ENCODE measurements around the gene ZBTB32. TPM values are rescaled to one million over a fixed set of nuclear protein-coding genes. Genes with fewer than 3 reads are reported as not detected.

The ZBTB32 gene
- total RNA-seq, 1 donor from 2014 or later: not detected

DNA sequence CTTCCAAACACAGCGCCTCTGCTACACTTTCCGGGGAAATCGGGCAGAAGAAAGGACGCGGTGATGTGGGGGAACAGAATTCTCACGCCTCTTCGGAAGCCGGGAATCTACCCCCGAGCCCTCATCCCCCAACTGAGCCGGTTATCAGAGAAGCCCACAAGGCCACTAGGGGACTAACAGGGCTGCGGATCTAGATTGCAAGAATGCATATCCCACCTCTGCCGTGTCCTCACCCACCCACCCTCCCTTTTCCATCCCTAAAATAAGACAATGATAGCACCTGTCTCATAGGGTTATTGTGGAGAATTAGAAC, 36.8 kb downstream of the ZBTB32 start:
- H2AFZ ChIP-seq (replicated peaks): peak overlapping the region; percentile 58
- H3K9me3 Mint-ChIP-seq: no peaks in the 10 kb centered on the region
- no peaks in the 10 kb centered on the region for H3K27me3 ChIP-seq

DNA sequence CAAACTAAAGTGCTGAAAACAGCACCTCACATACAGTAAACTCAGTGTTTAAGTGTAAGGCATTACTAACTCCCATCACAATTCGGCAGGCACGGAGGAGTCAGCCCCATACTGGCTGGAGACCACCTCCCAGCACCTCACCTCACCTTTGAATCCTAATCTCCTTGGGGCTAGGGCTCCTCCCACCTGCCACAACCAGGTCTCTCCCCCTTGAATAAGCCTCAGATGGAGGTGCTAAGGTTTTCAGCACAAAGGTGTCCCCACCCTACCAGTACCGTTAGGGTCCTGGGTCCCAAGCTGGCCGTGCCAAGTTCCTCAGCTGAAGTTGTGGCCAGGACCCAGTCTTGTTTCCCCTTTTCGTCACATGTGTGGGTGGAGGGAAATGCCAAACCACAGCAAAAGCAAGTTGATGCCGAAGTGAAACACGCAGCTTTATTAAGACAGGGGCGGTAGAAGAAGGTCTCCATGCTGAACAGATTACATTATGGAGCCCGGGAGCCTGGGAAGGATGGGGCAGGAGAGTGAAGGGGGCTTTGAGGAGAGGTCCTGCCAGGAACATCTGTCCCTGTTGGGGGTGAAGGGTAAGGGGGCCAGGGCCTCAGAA, 37.9 kb downstream of the ZBTB32 start, which contains the start of gene IGFLR1:
Gene IGFLR1 (minus strand): TSS at position 332 of the 604 bp plus-strand sequence. CDS start 1,272 bp downstream, outside the sequence.
- peak within 1 kb of the TSS; percentile 76 for H3K4me3 Mint-ChIP-seq
- Histone ChIP-seq H3F3A (ENCODE audit: low read depth) (peaks cover 46% of the 10 kb centered on the region), H3K79me2 (ENCODE audit: low read depth) (peaks cover 10% of the 10 kb centered on the region), H3K36me3 (no peaks in the 10 kb centered on the region), H3K9me3 (ENCODE audit: low read depth) (no peaks in the 10 kb centered on the region), H3K27me3 (no peaks in the 10 kb centered on the region), H3K4me2 (peak within 1 kb of the TSS; percentile 86), H3K4me1 (peaks cover 9% of the 10 kb centered on the region), H3K9ac (no peak within 1 kb of the TSS), H2AFZ (replicated peaks) (no peak within 1 kb of the TSS), H3K4me3 (peak within 1 kb of the TSS; percentile 79), H4K20me1 (ENCODE audit: low read depth) (peaks cover 17% of the 10 kb centered on the region), H3K27ac (peak within 1 kb of the TSS; percentile 81)
- peaks cover 13% of the 10 kb centered on the region for H3K27me3 Mint-ChIP-seq (ENCODE audit: insufficient read depth, low read depth)
- TF ChIP-seq, protein P1, sequence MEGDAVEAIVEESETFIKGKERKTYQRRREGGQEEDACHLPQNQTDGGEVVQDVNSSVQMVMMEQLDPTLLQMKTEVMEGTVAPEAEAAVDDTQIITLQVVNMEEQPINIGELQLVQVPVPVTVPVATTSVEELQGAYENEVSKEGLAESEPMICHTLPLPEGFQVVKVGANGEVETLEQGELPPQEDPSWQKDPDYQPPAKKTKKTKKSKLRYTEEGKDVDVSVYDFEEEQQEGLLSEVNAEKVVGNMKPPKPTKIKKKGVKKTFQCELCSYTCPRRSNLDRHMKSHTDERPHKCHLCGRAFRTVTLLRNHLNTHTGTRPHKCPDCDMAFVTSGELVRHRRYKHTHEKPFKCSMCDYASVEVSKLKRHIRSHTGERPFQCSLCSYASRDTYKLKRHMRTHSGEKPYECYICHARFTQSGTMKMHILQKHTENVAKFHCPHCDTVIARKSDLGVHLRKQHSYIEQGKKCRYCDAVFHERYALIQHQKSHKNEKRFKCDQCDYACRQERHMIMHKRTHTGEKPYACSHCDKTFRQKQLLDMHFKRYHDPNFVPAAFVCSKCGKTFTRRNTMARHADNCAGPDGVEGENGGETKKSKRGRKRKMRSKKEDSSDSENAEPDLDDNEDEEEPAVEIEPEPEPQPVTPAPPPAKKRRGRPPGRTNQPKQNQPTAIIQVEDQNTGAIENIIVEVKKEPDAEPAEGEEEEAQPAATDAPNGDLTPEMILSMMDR (IDR thresholded peaks at IDR 0.05): no peak
- TF ChIP-seq EZH2 (IDR thresholded peaks at IDR 0.05) (no peak), EZH2phosphoT487 (IDR thresholded peaks at IDR 0.05) (no peak)
- peak within 1 kb of the TSS; percentile 78 for H3K27ac Mint-ChIP-seq
- no peak for DNase-seq (ENCODE audit: low spot score)
- no peaks in the 10 kb centered on the region for H3K9me3 Mint-ChIP-seq
- peaks cover 5% of the 10 kb centered on the region for H3K36me3 Mint-ChIP-seq
- H3K4me1 Mint-ChIP-seq: peaks cover 37% of the 10 kb centered on the region

More for the DNA sequence above, 36.8 kb downstream of the ZBTB32 start:
- H3K27me3 Mint-ChIP-seq (ENCODE audit: insufficient read depth, low read depth): peaks cover 13% of the 10 kb centered on the region
- peak overlapping the region; percentile 86 for H3K4me2 ChIP-seq
- H3K9me3 ChIP-seq (ENCODE audit: low read depth): no peaks in the 10 kb centered on the region
- DNase-seq (ENCODE audit: low spot score): no peak
- no peak overlapping the region for H3K9ac ChIP-seq
- H3K36me3 Mint-ChIP-seq: peaks cover 10% of the 10 kb centered on the region
- peaks cover 32% of the 10 kb centered on the region for H3K4me1 Mint-ChIP-seq
- peak overlapping the region; percentile 81 for H3K27ac ChIP-seq
- H3F3A ChIP-seq (ENCODE audit: low read depth): peaks cover 46% of the 10 kb centered on the region
- H3K4me3 Mint-ChIP-seq: peak overlapping the region; percentile 89
- H3K79me2 ChIP-seq (ENCODE audit: low read depth): peaks cover 5% of the 10 kb centered on the region
- H4K20me1 ChIP-seq (ENCODE audit: low read depth): peaks cover 17% of the 10 kb centered on the region
- TF ChIP-seq, protein P1 (IDR thresholded peaks at IDR 0.05): peak; percentile 43
- TF ChIP-seq EZH2phosphoT487 (IDR thresholded peaks at IDR 0.05) (no peak), EZH2 (IDR thresholded peaks at IDR 0.05) (no peak)
- H3K4me1 ChIP-seq: peaks cover 9% of the 10 kb centered on the region
- H3K36me3 ChIP-seq: no peaks in the 10 kb centered on the region
- peak overlapping the region; percentile 87 for H3K27ac Mint-ChIP-seq
- H3K4me3 ChIP-seq: peak overlapping the region; percentile 79

DNA sequence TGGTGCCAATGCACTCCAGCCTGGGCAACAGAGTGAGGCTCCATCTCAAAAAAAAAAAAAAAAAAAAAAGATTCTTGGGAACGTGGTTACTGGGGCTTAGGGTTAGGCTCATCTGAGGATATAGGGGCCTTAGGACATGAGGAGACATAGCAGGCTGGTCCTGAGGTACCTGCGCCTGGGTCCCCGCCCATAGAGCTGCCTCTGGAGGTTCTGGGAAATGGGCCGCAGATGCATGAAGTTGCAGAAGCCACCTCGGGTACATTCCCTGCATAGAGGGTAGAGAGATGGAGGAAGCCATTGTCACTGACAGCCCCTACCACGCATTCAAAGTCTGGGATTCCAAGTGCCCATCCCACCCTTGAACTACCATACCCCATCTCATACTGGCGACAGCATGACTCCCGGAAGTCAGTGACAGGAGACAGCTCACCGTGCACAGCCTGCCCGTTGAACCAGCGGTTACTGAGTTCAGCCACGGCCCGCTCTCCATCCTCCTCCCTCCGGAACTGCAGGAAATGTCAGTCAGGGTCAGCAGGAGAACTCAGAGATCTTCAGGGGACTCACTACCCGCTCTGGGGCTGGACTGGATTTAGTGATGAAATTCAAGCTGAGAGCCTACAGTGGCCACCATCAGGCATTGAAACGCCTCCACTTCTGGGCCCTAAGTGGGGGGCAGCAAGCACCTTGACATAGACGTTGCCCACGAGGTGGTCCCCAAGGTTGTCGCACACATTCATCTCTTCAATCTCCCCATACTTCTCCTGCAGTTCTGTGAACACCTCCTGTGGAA, 39.5 kb downstream of the ZBTB32 start:
- Mint-ChIP-seq H3K9me3 (no peaks in the 10 kb centered on the region), H3K27ac (peak overlapping the region; percentile 81), H3K4me1 (peaks cover 44% of the 10 kb centered on the region), H3K27me3 (ENCODE audit: insufficient read depth, low read depth) (peaks cover 13% of the 10 kb centered on the region), H3K4me3 (peak overlapping the region; percentile 96), H3K36me3 (peaks cover 4% of the 10 kb centered on the region)
- Histone ChIP-seq H3F3A (ENCODE audit: low read depth) (peaks cover 50% of the 10 kb centered on the region), H3K27me3 (no peaks in the 10 kb centered on the region), H3K79me2 (ENCODE audit: low read depth) (peaks cover 10% of the 10 kb centered on the region), H3K4me1 (peaks cover 9% of the 10 kb centered on the region), H2AFZ (replicated peaks) (no peak overlapping the region), H3K9ac (no peak overlapping the region), H3K9me3 (ENCODE audit: low read depth) (no peaks in the 10 kb centered on the region), H3K4me3 (peak overlapping the region; percentile 87), H3K4me2 (peak overlapping the region; percentile 75), H3K27ac (no peak overlapping the region), H3K36me3 (no peaks in the 10 kb centered on the region), H4K20me1 (ENCODE audit: low read depth) (peaks cover 14% of the 10 kb centered on the region)
- TF ChIP-seq, protein P1 (IDR thresholded peaks at IDR 0.05): no peak
- no peak for TF ChIP-seq EZH2 (IDR thresholded peaks at IDR 0.05)
- no peak for TF ChIP-seq EZH2phosphoT487 (IDR thresholded peaks at IDR 0.05)
- DNase-seq (ENCODE audit: low spot score): no peak
